T-helper 1 cell treated with Interleukin-12 subunit alpha and Interleukin-12 subunit beta and Interleukin-4 antibody, amounts not matched to agents 30 ng/mL and 1 ng/mL, for 36 hours (primary cell): ENCODE results near the gene TEFM. TPM values are rescaled to one million over a fixed set of nuclear protein-coding genes. Genes with fewer than 3 reads are reported as not detected.

Experiments
- intact Hi-C: fragments of 100-400 bp; cut with micrococcal nuclease; formaldehyde crosslinking; loops from one replicate; pipeline ENCODE4 v1.15.1; 2024
- total RNA-seq: library from RNA; stranded (reverse); gene quantifications from 2 replicates; pipeline ENCODE4 v1.2.3, GENCODE V29; 2022

The TEFM gene, protein sequence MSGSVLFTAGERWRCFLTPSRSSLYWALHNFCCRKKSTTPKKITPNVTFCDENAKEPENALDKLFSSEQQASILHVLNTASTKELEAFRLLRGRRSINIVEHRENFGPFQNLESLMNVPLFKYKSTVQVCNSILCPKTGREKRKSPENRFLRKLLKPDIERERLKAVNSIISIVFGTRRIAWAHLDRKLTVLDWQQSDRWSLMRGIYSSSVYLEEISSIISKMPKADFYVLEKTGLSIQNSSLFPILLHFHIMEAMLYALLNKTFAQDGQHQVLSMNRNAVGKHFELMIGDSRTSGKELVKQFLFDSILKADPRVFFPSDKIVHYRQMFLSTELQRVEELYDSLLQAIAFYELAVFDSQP
- total RNA-seq: 13.7 and 20.7 TPM in 2 replicates

DNA sequence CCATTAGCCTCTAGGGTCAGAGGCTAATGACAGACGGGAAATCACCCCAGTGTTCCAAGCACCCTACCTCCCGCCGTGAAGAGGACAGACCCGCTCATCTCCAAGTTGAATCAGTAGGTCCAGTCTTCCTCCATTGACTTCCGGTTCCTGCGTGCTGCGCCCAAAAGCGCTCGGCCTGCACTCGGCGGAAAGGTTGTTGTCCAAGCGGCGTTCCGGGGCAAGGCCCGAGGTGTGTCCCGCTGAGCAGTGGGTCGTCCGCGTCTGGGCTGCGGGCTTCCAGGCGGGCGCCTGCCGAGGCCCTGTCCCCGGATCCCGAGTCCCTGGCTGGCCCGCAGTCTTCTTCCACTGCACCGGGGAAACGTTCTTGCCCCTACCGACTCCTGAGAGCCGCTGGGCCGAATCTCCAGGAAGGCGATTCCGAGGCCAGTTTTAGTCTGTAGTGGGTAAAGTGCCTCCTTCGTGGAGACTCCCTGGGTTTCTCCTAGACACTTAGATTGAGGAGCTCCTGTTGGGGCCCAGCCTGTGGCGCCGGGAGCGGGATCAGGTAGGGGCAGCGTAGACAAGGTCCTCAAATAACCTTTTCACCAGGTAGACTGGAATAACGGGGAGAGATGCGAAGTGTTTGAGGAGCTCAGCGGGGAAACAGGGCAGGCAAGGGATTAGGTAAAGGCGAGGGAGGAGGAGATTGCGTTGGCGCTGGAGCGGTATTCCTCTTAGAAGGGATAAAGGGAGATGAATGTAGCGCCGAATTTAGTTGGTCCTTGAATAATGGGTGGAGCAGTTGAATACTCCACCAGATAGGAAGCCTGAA lies at the start of gene TEFM:
Gene TEFM (minus strand): TSS at position 138 of the 811 bp plus-strand sequence. CDS start 40 bp downstream, at position 98.
- intact Hi-C loops: loop anchor here (1.0 to 10.0 kb wide), 8 partner anchors 64 to 995 kb away; partner anchors contain the start of genes EVI2B, NF1 and UTP6

DNA sequence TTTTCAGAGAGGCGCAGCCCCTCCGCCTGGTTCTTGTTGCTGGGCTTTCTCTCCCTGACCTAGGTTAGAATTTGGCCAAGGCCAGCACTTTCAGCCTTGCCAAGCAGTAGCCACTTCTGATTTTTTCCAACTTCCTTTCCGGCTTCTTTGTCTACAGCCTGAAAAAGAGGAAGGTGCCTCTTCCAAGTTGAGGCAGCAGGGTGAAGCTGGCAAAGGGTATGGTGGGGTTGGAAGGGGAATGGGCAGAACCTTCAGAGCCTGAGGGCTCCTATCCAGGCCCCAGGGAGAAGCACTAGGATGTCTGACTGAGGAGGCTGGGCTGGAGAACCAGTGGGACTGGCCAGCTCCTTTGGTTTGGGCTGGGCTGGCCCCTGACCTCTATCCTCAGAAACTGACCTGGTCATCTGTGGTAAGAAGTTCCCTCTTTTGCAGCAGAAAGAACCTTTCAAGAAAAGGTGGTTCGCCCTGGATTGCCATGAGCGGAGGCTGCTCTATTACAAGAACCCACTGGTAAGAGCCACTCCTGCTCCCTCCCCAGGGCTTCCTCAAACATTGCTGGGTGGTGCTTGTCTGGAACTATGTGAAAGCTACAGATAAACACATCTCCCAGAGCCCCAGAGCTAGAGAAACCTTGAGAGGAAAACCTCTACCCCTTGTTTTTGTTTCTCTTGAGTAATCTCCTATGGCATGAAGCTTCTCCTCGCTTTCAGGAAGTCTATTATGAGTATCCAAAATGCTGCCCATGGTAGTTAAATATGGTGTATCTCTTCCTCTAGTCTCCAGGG lies 48.2 kb upstream of the TEFM start:
- intact Hi-C loops: no loop called here

GRCh38 chr17:30952638-30953393 lies 46.8 kb upstream of the TEFM start:
- intact Hi-C loops: no loop called here

DNA sequence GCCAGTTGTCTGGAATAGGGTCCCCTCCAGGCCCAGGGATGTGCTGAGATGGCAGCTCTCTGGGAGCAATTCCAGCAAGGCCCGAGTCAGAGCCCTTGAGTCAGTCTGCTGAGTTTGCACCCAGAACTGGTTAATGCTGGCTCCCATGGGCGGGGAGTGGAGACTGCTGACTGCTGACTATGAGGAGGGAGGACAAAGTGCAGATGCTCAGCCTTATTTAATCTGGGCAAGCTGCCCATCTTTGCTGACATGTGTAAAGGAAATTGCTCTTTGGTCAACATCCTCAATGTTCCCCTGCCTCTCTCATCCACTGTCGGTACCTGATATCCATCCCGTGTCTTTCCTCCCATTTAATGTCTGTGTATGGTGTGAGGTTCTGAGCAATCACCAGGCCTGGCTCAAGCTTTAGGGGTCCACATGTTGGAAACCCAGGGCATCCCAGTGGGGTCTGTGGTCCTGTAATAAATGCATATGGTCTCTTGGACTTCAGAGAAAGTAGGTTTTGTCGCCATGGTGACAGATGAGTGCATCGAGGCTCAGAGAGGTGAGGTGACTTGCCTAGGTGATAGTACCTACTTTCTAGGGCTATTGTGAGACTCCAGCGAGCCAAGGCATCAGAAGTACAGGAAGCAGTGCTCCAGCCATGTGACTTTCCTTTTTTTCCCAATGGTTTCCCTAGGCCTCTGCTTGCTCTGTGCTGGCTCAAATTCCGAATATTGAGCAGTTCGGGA lies 44.8 kb upstream of the TEFM start:
- intact Hi-C loops: no loop called here

- intact Hi-C loops: no loop called here
Measured at GRCh38 chr17:30950189-30950588, 44.2 kb upstream of the TEFM start.

DNA sequence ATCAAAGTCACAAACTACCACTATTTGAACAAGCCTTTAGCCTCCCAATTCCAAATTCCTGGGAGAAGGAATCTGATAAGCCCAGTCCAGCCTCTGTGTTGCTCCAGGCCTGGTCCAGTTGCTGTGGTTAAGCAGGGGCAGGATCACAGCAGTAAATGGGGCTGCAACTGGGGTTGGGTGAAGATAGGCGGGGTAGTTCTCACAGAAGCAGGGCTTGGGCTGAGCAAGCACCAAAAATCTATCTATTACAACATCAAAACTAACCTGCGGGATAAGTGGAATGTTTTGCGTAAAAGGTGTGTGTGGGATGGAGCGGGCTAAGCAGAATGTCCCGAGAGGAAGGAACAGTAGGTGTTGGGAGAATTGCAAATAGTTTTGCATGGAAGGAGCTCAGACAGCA lies 41.8 kb upstream of the TEFM start:
- intact Hi-C loops: no loop called here

- intact Hi-C loops: no loop called here
Measured at GRCh38 chr17:30942308-30943079, 36.5 kb upstream of the TEFM start.

GRCh38 chr17:30939051-30939689 lies 33.1 kb upstream of the TEFM start:
- intact Hi-C loops: loop anchor here (1.0 kb wide), 1 partner anchor 31 kb away; no protein-coding TSS in a partner anchor

DNA sequence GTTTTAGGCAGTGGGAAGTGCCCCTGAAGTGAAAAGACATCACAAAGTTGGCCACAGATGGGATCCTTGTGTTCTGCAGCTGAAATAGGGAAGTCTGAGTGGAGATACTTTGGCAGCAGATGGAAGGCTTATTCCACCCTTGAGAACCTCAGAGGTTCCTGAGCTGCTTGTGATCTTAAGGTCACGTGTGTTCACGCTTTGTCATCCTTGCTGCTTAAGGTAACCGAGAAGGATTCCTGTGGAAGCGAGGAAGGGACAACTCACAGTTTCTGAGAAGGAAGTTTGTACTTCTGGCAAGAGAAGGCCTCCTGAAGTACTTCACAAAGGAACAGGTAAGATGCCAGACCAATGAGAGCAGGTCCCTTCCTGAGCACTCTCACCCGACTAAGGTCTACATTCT lies 27.9 kb upstream of the TEFM start:
- intact Hi-C loops: loop anchor here (5.0 kb wide), 1 partner anchor 108 kb away; no protein-coding TSS in a partner anchor

GRCh38 chr17:30931582-30931981 lies 25.5 kb upstream of the TEFM start:
- intact Hi-C loops: loop anchor here (5.0 kb wide), 1 partner anchor 111 kb away; no protein-coding TSS in a partner anchor

DNA sequence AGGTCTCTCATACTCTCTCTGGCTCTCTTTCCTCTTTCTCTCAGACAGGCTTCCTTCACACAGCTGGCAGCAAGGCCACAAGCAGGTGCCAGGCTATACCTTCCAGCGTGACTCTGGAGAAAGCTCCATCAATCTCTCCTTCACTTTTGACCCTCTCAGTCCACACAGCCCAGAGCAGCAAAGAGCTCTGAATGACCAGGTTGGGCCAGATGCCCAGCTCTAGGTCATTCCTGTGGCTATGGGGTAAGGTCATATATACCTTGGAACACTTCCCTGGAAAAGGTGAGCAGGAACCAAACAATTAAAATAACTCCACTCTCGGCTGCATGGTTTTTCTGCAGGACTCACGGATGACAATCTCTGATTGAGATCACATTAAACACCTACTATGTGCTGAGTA lies 24.5 kb upstream of the TEFM start:
- intact Hi-C loops: loop anchor here (5.0 kb wide), 1 partner anchor 112 kb away; no protein-coding TSS in a partner anchor

DNA sequence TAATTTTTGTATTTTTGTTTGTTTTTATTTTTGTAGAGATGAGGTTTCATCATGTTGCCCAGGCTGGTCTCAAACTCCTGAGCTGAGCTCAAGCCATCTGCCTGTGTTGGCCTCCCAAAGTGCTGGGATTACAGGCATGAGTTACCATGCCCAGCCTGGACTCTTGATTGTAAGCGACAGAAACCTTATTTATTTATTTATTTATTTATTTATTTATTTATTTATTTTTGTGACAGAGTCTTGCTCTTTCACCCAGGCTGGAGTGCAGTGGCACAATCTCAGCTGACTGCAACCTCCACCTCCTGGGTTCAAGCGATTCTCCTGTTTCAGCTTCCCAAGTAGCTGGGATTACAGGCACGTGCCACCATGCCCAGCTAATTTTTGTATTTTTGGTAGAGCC lies 23.8 kb upstream of the TEFM start:
- intact Hi-C loops: loop anchor here (5.0 kb wide), 1 partner anchor 112 kb away; no protein-coding TSS in a partner anchor

DNA sequence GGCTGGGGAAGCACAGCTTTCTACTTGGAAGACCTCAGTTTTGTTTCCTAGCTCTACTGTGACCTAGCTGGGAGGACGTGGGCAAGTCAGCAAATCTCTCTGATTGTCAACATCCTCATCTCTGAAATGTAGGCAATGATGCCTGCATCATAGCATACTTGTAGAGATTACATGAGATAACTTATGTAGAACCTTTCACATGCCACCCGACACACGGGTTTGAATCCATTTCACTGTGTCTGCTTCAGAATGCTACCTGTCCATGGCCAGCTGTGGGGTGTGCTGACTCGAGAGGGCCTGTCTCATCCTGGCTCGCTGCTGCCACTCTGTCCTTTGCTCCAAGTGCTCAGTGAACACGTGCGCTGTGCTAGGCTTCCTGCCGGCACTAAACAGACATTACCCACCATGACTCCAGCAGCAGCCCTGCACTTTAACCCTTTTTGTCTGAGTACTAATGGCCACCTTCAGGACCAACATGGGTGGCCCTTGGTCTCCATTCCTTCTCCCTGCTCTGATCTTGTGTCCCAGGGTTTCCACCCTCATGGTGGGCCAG lies 23.1 kb upstream of the TEFM start:
- intact Hi-C loops: no loop called here

DNA sequence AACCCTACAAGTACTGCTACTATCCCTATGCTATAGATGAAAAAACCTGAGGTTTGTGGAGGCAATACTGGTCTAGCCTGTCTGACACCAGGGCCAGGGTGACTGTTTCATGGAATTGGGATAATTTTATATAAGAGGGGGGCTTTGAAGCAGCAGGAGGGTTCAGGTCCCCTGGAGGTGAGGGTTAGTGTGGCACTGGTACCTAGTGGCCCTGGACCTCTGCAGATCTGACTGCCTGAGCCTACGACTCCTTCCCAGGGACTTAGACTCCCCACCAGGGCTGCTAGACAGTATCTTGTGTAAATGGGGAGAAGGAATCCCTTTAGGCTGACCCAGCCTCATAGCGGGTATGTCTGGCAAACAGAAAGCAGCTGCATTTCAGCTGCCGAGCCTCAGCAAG lies 22.5 kb upstream of the TEFM start:
- intact Hi-C loops: no loop called here

- intact Hi-C loops: no loop called here
Measured at GRCh38 chr17:30927756-30928155, 21.7 kb upstream of the TEFM start.

DNA sequence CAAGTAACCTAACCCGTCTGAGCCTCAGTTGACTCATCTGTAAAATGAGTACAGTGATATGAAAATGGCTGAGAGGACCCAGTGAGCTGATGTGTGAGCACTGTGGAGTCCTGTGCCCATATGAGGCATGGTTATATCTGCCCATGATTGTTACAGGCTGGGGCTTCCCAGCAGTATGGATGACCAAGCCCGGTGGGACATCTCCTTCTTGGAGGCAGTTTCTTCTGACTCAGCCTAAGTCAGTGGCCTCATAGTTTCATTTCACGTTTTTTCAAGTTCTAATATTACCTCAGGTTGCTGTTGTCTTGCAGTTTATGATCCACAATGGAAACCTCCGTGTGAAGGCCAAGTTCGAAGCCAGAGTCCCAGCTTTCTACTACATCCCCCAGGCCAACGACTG lies 20.5 kb upstream of the TEFM start:
- intact Hi-C loops: no loop called here

DNA sequence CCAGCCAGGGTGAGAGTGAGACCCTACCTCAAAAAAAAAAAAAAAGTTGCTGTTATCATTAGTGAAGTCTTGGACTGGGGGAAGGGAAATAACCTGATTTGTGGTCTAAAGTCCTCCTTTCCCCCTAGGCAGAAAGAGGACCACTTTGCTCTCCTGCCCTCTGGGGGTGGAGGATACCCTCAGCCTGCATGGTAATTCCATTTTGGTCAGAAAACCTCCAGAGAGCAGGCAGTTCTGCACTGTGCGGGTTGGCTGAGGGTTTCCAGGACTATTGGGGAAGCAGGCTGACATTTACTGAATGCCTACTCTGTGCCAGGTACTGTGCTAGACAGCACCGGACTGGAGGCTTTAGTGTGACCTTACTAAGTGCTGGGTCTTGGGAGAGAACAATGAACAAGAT lies 18.3 kb upstream of the TEFM start:
- intact Hi-C loops: no loop called here
